Neural crest cell (in vitro differentiated cells): ENCODE measurements around the gene EN1. TPM values are rescaled to one million over a fixed set of nuclear protein-coding genes. Genes with fewer than 3 reads are reported as not detected.

ENCODE experiments used
- DNase-seq: peaks from one replicate; pipeline ENCODE4 v3.0.0; 2021; ENCODE audit warnings: low read depth, mixed read lengths, low spot score
- H3K27ac Mint-ChIP-seq: one replicate; pipeline ENCODE4 v1.8.0; 2021; ENCODE audit warnings: mild to moderate bottlenecking, mixed read lengths; ENCODE audit not compliant: unreplicated experiment
- H3K27me3 Mint-ChIP-seq: 2 replicates; pipeline ENCODE4 v1.8.0; 2021; ENCODE audit warnings: low read depth, mild to moderate bottlenecking, mixed read lengths
- H3K36me3 Mint-ChIP-seq: 2 replicates; pipeline ENCODE4 v1.8.0; 2021; ENCODE audit warnings: low read depth, mild to moderate bottlenecking, mixed read lengths
- H3K4me1 Mint-ChIP-seq: 2 replicates; pipeline ENCODE4 v1.8.0; 2021; ENCODE audit warnings: mixed read lengths
- H3K4me3 Mint-ChIP-seq: one replicate; pipeline ENCODE4 v1.8.0; 2021; ENCODE audit warnings: mild to moderate bottlenecking, mixed read lengths
- H3K9me3 Mint-ChIP-seq: 2 replicates; pipeline ENCODE4 v1.8.0; 2021; ENCODE audit warnings: mixed read lengths
- total RNA-seq: library from RNA; stranded (reverse); gene quantifications from 2 replicates; pipeline ENCODE4 v1.2.1, GENCODE V29; 2021
- TF ChIP-seq, protein P1 (sequence below): fragments of 200-600 bp; sonication (generic); conservative IDR thresholded peaks from 2 replicates; pipeline ENCODE4 v1.5.0; 2021; ENCODE audit warnings: antibody characterized with exemption, mild to moderate bottlenecking

Gene EN1
- total RNA-seq, 1 donor from 2014 or later, result 12.6 TPM

GRCh38 chr2:118843483-118844132 lies 3.8 kb downstream of the EN1 start:
- TF ChIP-seq, protein P1, sequence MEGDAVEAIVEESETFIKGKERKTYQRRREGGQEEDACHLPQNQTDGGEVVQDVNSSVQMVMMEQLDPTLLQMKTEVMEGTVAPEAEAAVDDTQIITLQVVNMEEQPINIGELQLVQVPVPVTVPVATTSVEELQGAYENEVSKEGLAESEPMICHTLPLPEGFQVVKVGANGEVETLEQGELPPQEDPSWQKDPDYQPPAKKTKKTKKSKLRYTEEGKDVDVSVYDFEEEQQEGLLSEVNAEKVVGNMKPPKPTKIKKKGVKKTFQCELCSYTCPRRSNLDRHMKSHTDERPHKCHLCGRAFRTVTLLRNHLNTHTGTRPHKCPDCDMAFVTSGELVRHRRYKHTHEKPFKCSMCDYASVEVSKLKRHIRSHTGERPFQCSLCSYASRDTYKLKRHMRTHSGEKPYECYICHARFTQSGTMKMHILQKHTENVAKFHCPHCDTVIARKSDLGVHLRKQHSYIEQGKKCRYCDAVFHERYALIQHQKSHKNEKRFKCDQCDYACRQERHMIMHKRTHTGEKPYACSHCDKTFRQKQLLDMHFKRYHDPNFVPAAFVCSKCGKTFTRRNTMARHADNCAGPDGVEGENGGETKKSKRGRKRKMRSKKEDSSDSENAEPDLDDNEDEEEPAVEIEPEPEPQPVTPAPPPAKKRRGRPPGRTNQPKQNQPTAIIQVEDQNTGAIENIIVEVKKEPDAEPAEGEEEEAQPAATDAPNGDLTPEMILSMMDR, result no peak
- Mint-ChIP-seq H3K4me1 (peaks cover 31% of the 10 kb centered on the region), H3K27ac (no peak overlapping the region), H3K36me3 (peaks cover 4% of the 10 kb centered on the region), H3K4me3 (peak overlapping the region; percentile 89), H3K9me3 (no peaks in the 10 kb centered on the region), H3K27me3 (peaks cover 97% of the 10 kb centered on the region)
- no peak for DNase-seq

DNA sequence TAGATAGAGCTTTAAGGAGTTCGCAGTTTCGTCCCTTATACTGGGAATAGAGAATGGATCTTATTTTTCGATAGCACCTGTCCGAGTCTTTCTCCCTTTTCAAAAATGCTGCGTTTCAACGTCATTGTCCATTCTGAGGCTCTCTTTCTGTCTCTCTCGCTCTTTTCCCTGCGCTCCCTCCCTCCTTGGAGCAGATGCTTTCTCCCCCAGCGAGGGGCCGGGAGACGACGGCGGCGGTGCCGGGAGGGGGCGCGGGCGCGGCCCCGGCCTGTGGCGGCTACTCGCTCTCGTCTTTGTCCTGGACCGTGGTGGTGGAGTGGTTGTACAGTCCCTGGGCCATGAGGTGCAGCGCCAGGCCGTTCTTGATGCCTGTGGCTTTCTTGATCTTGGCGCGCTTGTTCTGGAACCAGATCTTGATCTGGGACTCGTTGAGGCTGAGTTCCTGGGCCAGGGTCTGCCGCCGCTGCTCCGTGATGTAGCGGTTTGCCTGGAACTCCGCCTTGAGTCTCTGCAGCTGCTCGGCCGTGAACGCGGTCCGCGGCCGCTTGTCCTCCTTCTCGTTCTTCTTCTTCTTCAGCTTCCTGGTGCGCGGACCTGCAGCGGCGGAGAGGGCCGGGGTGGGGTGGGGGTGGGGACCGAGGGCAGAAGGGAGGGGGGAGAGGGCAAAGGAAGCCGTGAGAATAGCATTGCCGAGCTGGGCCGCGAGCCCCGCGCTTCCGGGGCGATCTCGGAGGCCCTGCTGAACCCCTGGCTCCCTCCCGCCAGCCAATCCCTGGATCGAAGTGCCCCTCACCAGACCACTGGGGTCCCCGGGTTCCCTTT lies 4.6 kb downstream of the EN1 start:
- peaks cover 97% of the 10 kb centered on the region for H3K27me3 Mint-ChIP-seq
- H3K27ac Mint-ChIP-seq, result peak overlapping the region; percentile 48
- peaks cover 27% of the 10 kb centered on the region for H3K4me1 Mint-ChIP-seq
- peak; percentile 35 for DNase-seq
- no peaks in the 10 kb centered on the region for H3K9me3 Mint-ChIP-seq
- TF ChIP-seq, protein P1, result no peak
- peak overlapping the region; percentile 89 for H3K4me3 Mint-ChIP-seq
- H3K36me3 Mint-ChIP-seq, result peaks cover 4% of the 10 kb centered on the region

DNA sequence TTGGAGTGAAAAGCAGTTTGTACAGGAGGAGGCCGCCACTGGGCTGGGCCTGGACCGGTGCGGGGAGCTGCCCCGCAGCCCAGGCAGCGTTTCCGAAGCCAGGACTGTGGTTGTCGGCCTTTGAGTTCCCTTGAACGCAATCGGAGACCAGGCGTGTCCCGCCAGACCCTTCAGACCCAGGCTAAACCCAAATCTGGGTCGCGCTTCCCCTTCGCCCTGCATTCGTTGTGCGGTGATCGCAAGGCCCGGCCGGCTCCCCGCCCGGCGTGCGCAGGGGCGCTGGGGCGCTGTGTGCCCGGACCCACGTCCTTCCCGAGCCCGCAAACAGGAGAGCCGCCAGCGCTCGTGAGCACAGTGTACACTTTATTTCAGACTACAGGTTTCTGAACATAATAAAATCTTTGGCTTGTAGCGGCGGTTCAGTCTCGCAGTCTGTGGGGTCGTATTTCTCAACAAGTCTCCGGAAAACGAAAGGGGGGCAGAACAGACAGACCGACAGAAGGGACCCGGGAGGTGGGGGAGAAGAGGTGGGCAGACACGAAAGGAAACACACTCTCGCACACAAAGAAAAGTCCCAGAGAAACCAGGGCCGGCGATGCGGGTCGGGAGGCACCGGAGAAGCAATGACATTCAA lies 5.5 kb downstream of the EN1 start:
- TF ChIP-seq, protein P1, result no peak
- peaks cover 18% of the 10 kb centered on the region for H3K4me1 Mint-ChIP-seq
- H3K27me3 Mint-ChIP-seq, result peaks cover 97% of the 10 kb centered on the region
- H3K27ac Mint-ChIP-seq, result no peak overlapping the region
- DNase-seq, result peak; percentile 26
- no peaks in the 10 kb centered on the region for H3K9me3 Mint-ChIP-seq
- peak overlapping the region; percentile 84 for H3K4me3 Mint-ChIP-seq
- H3K36me3 Mint-ChIP-seq, result peaks cover 2% of the 10 kb centered on the region

DNA sequence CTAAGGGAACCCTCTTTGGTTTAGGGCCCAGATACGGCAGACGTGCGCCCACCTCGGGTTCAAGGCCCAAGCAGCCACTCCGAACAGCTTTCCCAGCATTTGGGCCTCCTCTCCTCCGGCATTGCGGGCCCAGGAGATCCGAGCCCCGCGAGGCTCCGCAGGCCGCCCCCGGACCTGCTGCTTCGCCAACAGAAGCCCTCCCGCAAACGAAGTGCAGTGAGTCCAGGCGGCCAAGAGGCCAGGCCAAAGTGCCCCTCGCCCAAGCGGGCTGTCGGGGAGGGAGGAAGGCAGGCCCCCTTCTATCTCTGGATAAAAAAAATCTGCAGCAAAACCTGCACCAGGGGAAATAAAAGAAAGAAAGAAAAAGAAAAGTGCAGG lies 6.0 kb downstream of the EN1 start:
- TF ChIP-seq, protein P1, result no peak
- H3K36me3 Mint-ChIP-seq, result peaks cover 4% of the 10 kb centered on the region
- DNase-seq, result no peak
- H3K4me3 Mint-ChIP-seq, result peak overlapping the region; percentile 70
- H3K9me3 Mint-ChIP-seq, result no peaks in the 10 kb centered on the region
- H3K27me3 Mint-ChIP-seq, result peaks cover 99% of the 10 kb centered on the region
- no peak overlapping the region for H3K27ac Mint-ChIP-seq
- peaks cover 20% of the 10 kb centered on the region for H3K4me1 Mint-ChIP-seq

DNA sequence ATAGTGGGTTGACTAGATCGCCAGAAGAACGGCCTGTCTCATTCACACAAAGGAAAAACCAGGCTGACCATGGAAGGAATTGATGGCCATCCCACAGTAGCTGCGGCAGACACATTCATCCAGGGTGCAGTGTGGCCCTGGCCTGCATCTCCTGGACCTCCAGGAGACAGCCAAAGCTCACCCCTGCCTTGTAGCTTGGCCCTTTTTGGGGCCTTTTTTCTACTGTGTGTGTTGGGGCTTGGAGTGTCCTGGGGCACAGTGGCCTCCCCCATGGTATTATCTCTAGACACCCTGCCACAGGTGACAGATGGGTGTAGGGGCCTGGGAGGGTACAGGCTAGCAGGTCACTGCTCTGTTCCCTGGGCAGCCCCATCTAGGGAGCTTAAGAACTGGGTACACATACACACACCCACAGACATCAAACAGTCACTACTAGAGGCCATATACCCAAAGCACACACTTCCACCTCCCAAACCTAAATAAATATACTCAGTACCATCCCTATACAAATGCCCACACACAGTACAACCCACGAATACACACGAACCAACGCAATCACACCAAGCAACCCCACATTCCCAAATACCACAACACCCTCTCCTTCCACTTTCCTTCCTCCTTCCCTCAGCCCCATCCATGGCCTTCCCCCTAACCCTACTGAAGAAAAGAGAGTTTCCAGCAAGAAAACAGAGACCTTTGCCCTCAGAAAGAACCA lies 8.6 kb downstream of the EN1 start:
- no peaks in the 10 kb centered on the region for H3K9me3 Mint-ChIP-seq
- H3K4me1 Mint-ChIP-seq, result peaks cover 11% of the 10 kb centered on the region

More for the DNA sequence above, 8.6 kb downstream of the EN1 start:
- TF ChIP-seq, protein P1, result no peak
- Mint-ChIP-seq H3K4me3 (peak overlapping the region; percentile 58), H3K27me3 (peaks cover 100% of the 10 kb centered on the region), H3K36me3 (peaks cover 3% of the 10 kb centered on the region), H3K27ac (no peak overlapping the region)
- no peak for DNase-seq
